ENCODE data around the gene ACOXL.

Gene ACOXL

DNA sequence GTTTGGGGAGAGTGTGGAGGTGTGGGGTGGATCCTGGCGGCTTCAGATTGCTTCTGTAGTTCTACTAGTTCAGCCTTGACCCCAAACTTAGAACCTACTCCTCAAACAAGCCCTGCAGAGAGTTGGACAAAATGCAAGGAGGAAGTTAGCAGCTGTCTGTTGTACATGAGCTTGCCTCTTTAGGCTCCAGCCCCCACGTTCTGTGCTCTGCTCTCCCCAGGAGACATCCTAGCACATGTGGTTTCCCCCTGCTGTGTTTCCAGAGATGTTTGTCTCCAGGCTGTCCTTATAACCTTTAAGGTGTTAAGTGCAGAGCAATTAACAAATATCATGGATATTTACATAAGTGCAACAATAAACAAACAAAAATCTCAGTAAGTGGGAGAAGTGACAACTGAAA is 111.1 kb downstream of the ACOXL start:
- no peak for DNase-seq (ENCODE audit: low read depth)
- TF ChIP-seq, protein P1, sequence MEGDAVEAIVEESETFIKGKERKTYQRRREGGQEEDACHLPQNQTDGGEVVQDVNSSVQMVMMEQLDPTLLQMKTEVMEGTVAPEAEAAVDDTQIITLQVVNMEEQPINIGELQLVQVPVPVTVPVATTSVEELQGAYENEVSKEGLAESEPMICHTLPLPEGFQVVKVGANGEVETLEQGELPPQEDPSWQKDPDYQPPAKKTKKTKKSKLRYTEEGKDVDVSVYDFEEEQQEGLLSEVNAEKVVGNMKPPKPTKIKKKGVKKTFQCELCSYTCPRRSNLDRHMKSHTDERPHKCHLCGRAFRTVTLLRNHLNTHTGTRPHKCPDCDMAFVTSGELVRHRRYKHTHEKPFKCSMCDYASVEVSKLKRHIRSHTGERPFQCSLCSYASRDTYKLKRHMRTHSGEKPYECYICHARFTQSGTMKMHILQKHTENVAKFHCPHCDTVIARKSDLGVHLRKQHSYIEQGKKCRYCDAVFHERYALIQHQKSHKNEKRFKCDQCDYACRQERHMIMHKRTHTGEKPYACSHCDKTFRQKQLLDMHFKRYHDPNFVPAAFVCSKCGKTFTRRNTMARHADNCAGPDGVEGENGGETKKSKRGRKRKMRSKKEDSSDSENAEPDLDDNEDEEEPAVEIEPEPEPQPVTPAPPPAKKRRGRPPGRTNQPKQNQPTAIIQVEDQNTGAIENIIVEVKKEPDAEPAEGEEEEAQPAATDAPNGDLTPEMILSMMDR (IDR thresholded peaks at IDR 0.05; ENCODE audit: low read depth, low read length, missing control alignments): no peak
- no peak overlapping the region for H3K4me3 ChIP-seq (ENCODE audit: low read depth, low read length)

DNA sequence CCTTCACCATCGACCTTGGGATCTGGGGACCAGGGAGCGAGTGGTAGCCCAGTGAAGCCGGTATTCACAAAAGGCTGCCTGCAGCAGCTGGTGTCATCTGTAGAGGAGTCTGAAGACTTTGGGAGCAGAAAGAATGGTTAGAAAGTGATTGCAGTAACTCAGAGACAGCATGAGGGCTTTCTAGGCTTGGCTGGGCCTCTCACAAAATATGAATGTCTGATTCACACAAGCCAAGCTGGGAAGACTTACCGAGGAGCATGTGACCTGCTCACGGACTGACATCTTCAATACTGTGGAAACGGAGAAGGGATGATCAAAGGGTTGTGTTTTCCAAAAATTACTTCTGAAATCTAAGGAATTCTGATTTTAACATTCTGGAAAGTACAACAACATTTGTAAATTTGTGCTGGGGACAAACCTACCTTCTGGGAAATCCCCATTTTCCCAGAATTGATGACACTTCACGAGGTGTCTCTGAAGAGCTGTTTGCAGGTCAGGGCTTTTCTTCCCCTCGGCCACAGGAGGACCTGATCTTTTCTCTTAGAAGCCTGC is 111.7 kb downstream of the ACOXL start:
- no peak for DNase-seq (ENCODE audit: low read depth)
- H3K4me3 ChIP-seq (ENCODE audit: low read depth, low read length): no peak overlapping the region
- TF ChIP-seq, protein P1 (IDR thresholded peaks at IDR 0.05; ENCODE audit: low read depth, low read length, missing control alignments): no peak

DNA sequence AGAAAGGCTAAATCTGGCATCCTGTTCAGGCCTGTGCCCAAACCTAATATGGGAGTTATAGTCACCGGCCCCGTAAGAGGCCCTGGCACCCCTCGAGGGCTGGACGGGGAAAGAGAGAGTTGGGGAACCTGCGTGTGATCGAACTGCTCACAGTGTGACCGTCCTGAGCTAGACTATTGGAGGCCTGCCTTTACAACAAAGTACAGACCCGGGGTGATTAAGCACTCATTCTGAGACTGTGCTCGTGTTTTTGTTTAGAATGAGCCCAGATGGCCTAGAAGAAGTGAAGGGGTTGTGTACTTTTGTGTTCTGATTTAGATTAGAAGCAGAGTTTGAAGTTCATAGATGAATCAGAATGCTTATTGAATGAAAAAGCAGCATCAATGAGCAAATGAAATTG is 115.3 kb downstream of the ACOXL start:
- TF ChIP-seq, protein P1 (IDR thresholded peaks at IDR 0.05; ENCODE audit: low read depth, low read length, missing control alignments): no peak

DNA sequence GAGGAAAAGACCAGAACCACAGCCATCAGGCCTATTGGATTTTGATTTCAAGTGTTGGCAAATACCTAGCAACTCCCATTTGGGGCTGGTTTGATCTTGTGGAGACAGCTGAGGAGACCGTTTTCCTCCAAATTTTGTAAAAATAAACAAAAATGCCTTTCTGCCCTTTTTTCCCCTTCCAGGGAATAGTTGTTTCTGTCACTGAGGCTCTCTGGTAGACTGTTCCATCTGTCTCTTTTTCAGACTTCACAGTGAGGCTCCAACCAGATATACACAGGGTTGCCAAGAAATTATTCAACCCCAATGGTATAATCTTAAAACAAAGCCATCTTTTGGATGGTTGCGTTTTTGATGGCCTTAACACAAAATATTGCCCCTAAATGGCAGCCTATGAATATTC is 115.7 kb downstream of the ACOXL start:
- DNase-seq (ENCODE audit: low read depth): no peak
- no peak overlapping the region for H3K4me3 ChIP-seq (ENCODE audit: low read depth, low read length)
- TF ChIP-seq, protein P1 (IDR thresholded peaks at IDR 0.05; ENCODE audit: low read depth, low read length, missing control alignments): no peak

More for the DNA sequence above, 115.3 kb downstream of the ACOXL start:
- no peak overlapping the region for H3K4me3 ChIP-seq (ENCODE audit: low read depth, low read length)
- no peak for DNase-seq (ENCODE audit: low read depth)

DNA sequence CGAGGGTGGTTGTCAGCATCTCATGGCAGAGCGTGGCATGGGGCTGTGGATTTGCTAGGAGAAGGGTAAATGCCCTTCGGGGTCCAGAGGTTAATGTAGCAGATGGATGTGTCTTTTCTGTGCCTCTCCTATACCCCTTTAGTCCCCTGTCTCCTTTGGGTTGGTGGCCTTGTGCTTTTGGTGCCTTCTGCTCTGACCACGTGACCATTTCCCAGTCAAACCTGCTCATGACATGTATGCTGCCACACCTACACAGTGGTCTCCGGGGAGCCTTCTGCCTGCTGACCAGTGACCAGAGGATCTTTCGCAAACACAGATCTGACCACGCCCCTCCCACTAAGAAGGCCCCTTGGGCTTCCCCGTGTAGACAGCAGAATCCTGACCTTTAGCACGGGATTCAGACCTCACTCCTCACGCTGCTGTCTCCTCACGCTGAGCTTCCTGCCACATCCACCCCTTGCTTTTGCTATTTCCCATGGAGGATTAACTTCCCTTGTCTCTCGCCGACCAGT is 116.2 kb downstream of the ACOXL start:
- H3K4me3 ChIP-seq (ENCODE audit: low read depth, low read length): no peak overlapping the region
- no peak for DNase-seq (ENCODE audit: low read depth)
- TF ChIP-seq, protein P1 (IDR thresholded peaks at IDR 0.05; ENCODE audit: low read depth, low read length, missing control alignments): no peak

DNA sequence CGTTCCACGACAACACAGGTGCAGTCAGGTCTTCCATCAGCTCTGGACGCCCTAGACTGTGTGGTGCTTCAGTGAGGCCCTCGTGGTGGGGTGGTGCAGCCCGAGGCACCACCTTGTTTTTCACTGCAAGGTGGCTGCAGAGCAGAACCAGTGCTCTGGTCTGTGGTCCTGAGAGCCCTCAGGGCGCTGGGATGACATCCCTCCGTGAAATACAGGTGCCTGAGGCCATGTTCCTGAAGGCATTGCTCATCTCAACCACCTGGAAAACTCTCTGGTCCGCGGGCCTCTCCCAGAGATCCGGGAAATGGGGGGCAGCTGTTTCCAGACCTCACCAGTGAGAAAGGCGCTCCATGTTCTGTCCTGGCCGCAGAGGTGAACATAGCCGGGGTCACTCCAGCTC is 119.2 kb downstream of the ACOXL start:
- TF ChIP-seq, protein P1 (IDR thresholded peaks at IDR 0.05; ENCODE audit: low read depth, low read length, missing control alignments): no peak
- no peak overlapping the region for H3K4me3 ChIP-seq (ENCODE audit: low read depth, low read length)
- no peak for DNase-seq (ENCODE audit: low read depth)

DNA sequence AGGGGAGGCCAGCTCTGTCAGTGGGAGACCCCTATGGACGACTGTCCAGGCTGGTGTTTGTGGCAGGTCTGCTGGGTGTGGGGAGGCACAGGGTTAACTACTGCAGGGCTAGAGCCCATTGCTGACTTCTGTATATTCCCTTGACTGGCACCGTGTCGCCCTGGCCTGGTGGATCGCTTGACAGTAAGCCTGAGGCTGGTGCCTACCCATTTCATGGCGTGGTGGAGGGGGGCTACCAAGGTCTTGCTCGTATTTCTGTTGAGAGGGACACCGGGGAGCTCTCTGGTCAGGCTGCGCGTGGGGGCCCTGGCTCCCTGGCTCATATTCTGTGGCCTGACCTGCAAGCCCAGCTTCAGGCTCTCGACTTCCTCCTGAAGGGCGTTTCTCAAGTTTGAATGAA is 119.7 kb downstream of the ACOXL start:
- TF ChIP-seq, protein P1 (IDR thresholded peaks at IDR 0.05; ENCODE audit: low read depth, low read length, missing control alignments): no peak
- H3K4me3 ChIP-seq (ENCODE audit: low read depth, low read length): no peak overlapping the region
- no peak for DNase-seq (ENCODE audit: low read depth)
